HCT116 (cell line): ENCODE data around the gene RHOT1. TPM values are rescaled to one million over a fixed set of nuclear protein-coding genes. Genes with fewer than 3 reads are reported as not detected.

Experiments
- ATAC-seq: fragments of 200-7000 bp; cut with Tn5 transposase; 2 replicates; pipeline ENCODE4 v1.9.1; 2020; ENCODE audit warnings: mild to moderate bottlenecking, moderate library complexity
- BruUV-seq: library from RNA; stranded (reverse); fragments of 400-500 nt; replicated peaks from 2 replicates; lab custom pipeline; 2021; lab: Mats Ljungman, UMichigan
- CTCF ChIA-PET: fragments of 300-600 bp; sonication (Branson Sonifier 250); formaldehyde crosslinking; loops from one replicate; lab custom pipeline; 2021; ENCODE audit warnings: antibody characterized with exemption; lab: Charles Lee
- POLR2A ChIA-PET: fragments of 300-600, 350-600 bp; sonication (Branson Sonifier 250); formaldehyde crosslinking; loops from one replicate; lab custom pipeline; 2021; ENCODE audit warnings: antibody characterized with exemption; lab: Charles Lee
- RAD21 ChIA-PET, 2 experiments: fragments of 300-600 bp; sonication (Branson Sonifier 250); formaldehyde crosslinking; loops; one replicate each; lab custom pipeline; 2023; ENCODE audit warnings: low total read pairs in 2 of 2; ENCODE audit not compliant: uncharacterized antibody in 2 of 2, unreplicated experiment in 2 of 2, low non-redundant PET in 1 of 2; lab: Charles Lee
- DNase-seq: peaks from one replicate; pipeline ENCODE4 v3.0.0-alpha.2; 2010; ENCODE audit warnings: low read depth, low spot score
- H2AFZ ChIP-seq: fragments of 200-600 bp; shearing (Covaris generic), sonication (generic); 2 replicates; pipeline ENCODE4 v1.6.1; 2017; ENCODE audit warnings: low read depth, mixed run types, mixed read lengths, antibody characterized with exemption, low read length; ENCODE audit not compliant: poor library complexity, severe bottlenecking
- H3K27ac ChIP-seq: 2 replicates; pipeline ENCODE4 v1.5.1; 2012; ENCODE audit warnings: low read depth, low read length
- H3K27me3 ChIP-seq: fragments of 200-600 bp; sonication (generic); 2 replicates; pipeline ENCODE4 v1.6.1; 2016; ENCODE audit warnings: mixed run types, low read length, mixed read lengths; ENCODE audit not compliant: insufficient read depth
- H3K36me3 ChIP-seq, 2 experiments: fragments of 200-500 bp in 1 of 2; fragments of 200-600 bp in 1 of 2; sonication (Bioruptor generic) in 1 of 2; sonication (generic) in 1 of 2; 2 replicates each; pipeline versions ENCODE4 v1.5.1 to v1.6.1; 2014 to 2016; ENCODE audit warnings: low read length in 2 of 2, inconsistent platforms in 1 of 2, mixed read lengths in 1 of 2, mixed run types in 1 of 2; ENCODE audit not compliant: insufficient read depth in 2 of 2, control insufficient read depth in 1 of 2
- H3K4me1 ChIP-seq, 2 experiments: fragments of 200-600 bp in 1 of 2; sonication (generic) in 1 of 2; 2 replicates each; pipeline versions ENCODE4 v1.5.1 to v1.6.1; 2012 to 2017; ENCODE audit warnings: low read length in 2 of 2, inconsistent platforms in 1 of 2, mild to moderate bottlenecking in 1 of 2, mixed read lengths in 1 of 2, mixed run types in 1 of 2, moderate library complexity in 1 of 2; ENCODE audit not compliant: insufficient read depth in 2 of 2, control insufficient read depth in 1 of 2
- H3K4me2 ChIP-seq: fragments of 200-600 bp; sonication (generic); 2 replicates; pipeline ENCODE4 v1.6.1; 2017; ENCODE audit warnings: mixed run types, low read length, mixed read lengths
- H3K4me3 ChIP-seq, 2 experiments: fragments of 200-600 bp in 1 of 2; sonication (generic) in 1 of 2; replicated peaks in 1 of 2; 2 replicates each; pipeline ENCODE4 v1.5.1; 2011 to 2016; ENCODE audit warnings: low read length in 2 of 2, control low read depth in 1 of 2, low read depth in 1 of 2, mild to moderate bottlenecking in 1 of 2, mixed read lengths in 1 of 2, mixed run types in 1 of 2
- H3K79me2 ChIP-seq: fragments of 200-600 bp; sonication (generic); 2 replicates; pipeline ENCODE4 v1.6.1; 2017; ENCODE audit warnings: mild to moderate bottlenecking, mixed run types, low read length, moderate library complexity, mixed read lengths; ENCODE audit not compliant: insufficient read depth
- H3K9ac ChIP-seq: fragments of 200-600 bp; sonication (generic); 2 replicates; pipeline ENCODE4 v1.6.1; 2016; ENCODE audit warnings: low read length, mixed read lengths
- H3K9me2 ChIP-seq: fragments of 200-600 bp; sonication (generic), shearing (Covaris generic); 2 replicates; pipeline ENCODE4 v1.6.1; 2017; ENCODE audit warnings: mixed run types, mild to moderate bottlenecking, moderate library complexity; ENCODE audit not compliant: insufficient read depth
- H3K9me3 ChIP-seq, 2 experiments: fragments of 200-500 bp in 1 of 2; fragments of 200-600 bp in 1 of 2; sonication (Bioruptor generic) in 1 of 2; sonication (generic) in 1 of 2; 2 replicates each; pipeline ENCODE4 v1.6.1; 2014 to 2017; ENCODE audit warnings: low read length in 2 of 2, mixed read lengths in 2 of 2, inconsistent platforms in 1 of 2, low read depth in 1 of 2, mild to moderate bottlenecking in 1 of 2, mixed run types in 1 of 2, moderate library complexity in 1 of 2; ENCODE audit not compliant: control insufficient read depth in 1 of 2, insufficient read depth in 1 of 2
- H4K20me1 ChIP-seq: fragments of 200-600 bp; sonication (generic), shearing (Covaris generic); 2 replicates; pipeline ENCODE4 v1.6.1; 2017; ENCODE audit warnings: mixed run types, mild to moderate bottlenecking, moderate library complexity; ENCODE audit not compliant: insufficient read depth
- CTCF ChIP-seq, 3 experiments: fragments of 200-600 bp in 1 of 3; sonication (generic) in 1 of 3; IDR thresholded peaks in 2 of 3; conservative IDR thresholded peaks in 1 of 3; 2 replicates each; pipeline ENCODE4 v1.5.1; 2012 to 2017; ENCODE audit warnings: low read depth in 2 of 3, low read length in 2 of 3, antibody characterized with exemption in 1 of 3, borderline replicate concordance in 1 of 3, control low read depth in 1 of 3, mild to moderate bottlenecking in 1 of 3, mixed read lengths in 1 of 3, mixed run types in 1 of 3, moderate library complexity in 1 of 3; ENCODE audit not compliant: insufficient read depth in 1 of 3
- ELF1 ChIP-seq: IDR thresholded peaks from 2 replicates; pipeline ENCODE4 v1.6.1; 2012; ENCODE audit warnings: low read depth, borderline replicate concordance
- JUND ChIP-seq: IDR thresholded peaks from 2 replicates; pipeline ENCODE4 v1.6.1; 2012
- MAX ChIP-seq: IDR thresholded peaks from 2 replicates; pipeline ENCODE4 v1.6.1; 2012
- POLR2A ChIP-seq: IDR thresholded peaks from 2 replicates; pipeline ENCODE4 v1.7.0; 2011; ENCODE audit warnings: borderline replicate concordance; ENCODE audit not compliant: insufficient read depth, insufficient read length; ENCODE audit errors: extremely low read depth
- POLR2AphosphoS5 ChIP-seq: IDR thresholded peaks from 2 replicates; pipeline ENCODE4 v1.6.1; 2011; ENCODE audit warnings: mild to moderate bottlenecking, low read depth, low read length, moderate library complexity
- RAD21 ChIP-seq: IDR thresholded peaks from 2 replicates; pipeline ENCODE4 v1.6.1; 2012; ENCODE audit warnings: low read depth, mild to moderate bottlenecking
- SP1 ChIP-seq: IDR thresholded peaks from 2 replicates; pipeline ENCODE4 v1.6.1; 2012; ENCODE audit warnings: low read depth
- SRF ChIP-seq: IDR thresholded peaks from 2 replicates; pipeline ENCODE4 v1.6.1; 2012; ENCODE audit warnings: low read depth
- TCF7L2 ChIP-seq: IDR thresholded peaks from 2 replicates; pipeline ENCODE4 v1.7.0; 2011; ENCODE audit warnings: borderline replicate concordance, inconsistent platforms; ENCODE audit not compliant: insufficient read depth, insufficient read length; ENCODE audit errors: extremely low read depth
- YY1 ChIP-seq: IDR thresholded peaks from 2 replicates; pipeline ENCODE4 v1.6.1; 2011; ENCODE audit warnings: low read length, low read depth, moderate library complexity, mild to moderate bottlenecking; ENCODE audit not compliant: insufficient replicate concordance; ENCODE audit errors: extremely low read depth
- ZFX ChIP-seq: fragments of 450-650 bp; IDR thresholded peaks from 2 replicates; pipeline ENCODE4 v1.6.1; 2017
- intact Hi-C: fragments of 100-400 bp; cut with micrococcal nuclease; formaldehyde crosslinking; loops from 2 replicates; pipeline ENCODE4 v1.10.0; 2022
- total RNA-seq: library from RNA; stranded (reverse); gene quantifications from one replicate; pipeline ENCODE4 v1.2.1, GENCODE V29; 2021; ENCODE audit not compliant: unreplicated experiment
- TF ChIP-seq, protein P1 (sequence below): IDR thresholded peaks from 2 replicates; pipeline ENCODE4 v1.6.1; 2012; ENCODE audit warnings: low read depth

RHOT1 gene
- total RNA-seq, 1 experiment from 2014 or later: 33.3 TPM

DNA sequence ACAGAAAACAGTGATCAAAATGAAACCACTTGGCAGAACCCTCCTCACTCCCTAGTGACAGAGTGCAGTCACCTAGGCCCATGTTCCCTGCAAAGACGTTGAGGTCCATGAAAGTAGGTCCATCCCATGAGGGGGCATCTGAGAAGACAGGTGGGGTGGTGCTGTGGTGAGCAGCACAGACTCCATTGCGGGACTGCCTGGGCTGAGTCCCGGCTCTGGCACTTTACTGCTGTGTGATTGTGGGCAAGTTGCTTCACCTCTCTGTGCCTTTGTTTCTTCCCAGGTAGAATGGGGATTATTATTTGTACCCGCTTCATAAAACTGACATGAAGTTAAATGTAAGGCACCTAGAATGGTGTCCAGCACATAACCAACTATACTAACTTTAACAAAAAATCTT lies 23.5 kb upstream of the RHOT1 start (continued):
- TF ChIP-seq ELF1 (no peak), TCF7L2 (no peak), ZFX (no peak)

DNA sequence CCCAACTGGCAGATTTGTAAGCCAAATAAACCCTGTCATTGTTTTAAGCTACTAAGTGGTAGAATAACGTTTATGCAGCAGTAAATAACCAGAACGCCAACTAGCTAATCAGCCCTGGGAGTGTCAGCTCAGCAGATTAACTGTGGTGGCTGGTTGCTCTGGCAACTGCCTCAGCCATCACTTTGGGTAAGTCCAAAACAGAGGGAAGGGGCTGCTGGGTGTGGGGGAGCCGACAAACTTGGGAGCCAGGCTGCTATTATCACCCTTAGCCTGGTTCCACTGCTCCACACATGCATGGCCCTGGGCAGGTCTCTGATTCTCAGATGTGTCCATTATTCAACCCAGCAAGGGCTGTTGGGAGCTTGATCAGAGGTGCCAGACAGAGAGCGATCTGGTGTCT lies 22.2 kb upstream of the RHOT1 start:
- Histone ChIP-seq H4K20me1 (no peaks in the 10 kb centered on the region), H3K4me1 (0 out of 4 replicates have a peak, but pooled peaks cover 0 to 3% of the 10 kb centered on the region in 2 experiments), H3K27me3 (no peaks in the 10 kb centered on the region), H3K79me2 (no peaks in the 10 kb centered on the region), H3K4me3 (no peak overlapping the region), H3K9ac (no peak overlapping the region), H3K36me3 (no peaks in the 10 kb centered on the region), H2AFZ (no peak overlapping the region), H3K9me3 (no peaks in the 10 kb centered on the region), H3K27ac (no peak overlapping the region), H3K4me2 (no peak overlapping the region), H3K9me2 (no peaks in the 10 kb centered on the region)
- TF ChIP-seq RAD21 (no peak), SRF (no peak)
- DNase-seq (no peak), ATAC-seq (no peak)
- BruUV-seq: no TSS peak
- RAD21 ChIA-PET: no interaction called here
- intact Hi-C loops: no loop called here
- CTCF ChIA-PET: no interaction called here
- POLR2A ChIA-PET: no interaction called here

GRCh38 chr17:32120716-32121115 lies 21.6 kb upstream of the RHOT1 start:
- no peak for DNase-seq
- TF ChIP-seq MAX: no peak
- TF ChIP-seq ELF1: no peak
- TF ChIP-seq, protein P1, sequence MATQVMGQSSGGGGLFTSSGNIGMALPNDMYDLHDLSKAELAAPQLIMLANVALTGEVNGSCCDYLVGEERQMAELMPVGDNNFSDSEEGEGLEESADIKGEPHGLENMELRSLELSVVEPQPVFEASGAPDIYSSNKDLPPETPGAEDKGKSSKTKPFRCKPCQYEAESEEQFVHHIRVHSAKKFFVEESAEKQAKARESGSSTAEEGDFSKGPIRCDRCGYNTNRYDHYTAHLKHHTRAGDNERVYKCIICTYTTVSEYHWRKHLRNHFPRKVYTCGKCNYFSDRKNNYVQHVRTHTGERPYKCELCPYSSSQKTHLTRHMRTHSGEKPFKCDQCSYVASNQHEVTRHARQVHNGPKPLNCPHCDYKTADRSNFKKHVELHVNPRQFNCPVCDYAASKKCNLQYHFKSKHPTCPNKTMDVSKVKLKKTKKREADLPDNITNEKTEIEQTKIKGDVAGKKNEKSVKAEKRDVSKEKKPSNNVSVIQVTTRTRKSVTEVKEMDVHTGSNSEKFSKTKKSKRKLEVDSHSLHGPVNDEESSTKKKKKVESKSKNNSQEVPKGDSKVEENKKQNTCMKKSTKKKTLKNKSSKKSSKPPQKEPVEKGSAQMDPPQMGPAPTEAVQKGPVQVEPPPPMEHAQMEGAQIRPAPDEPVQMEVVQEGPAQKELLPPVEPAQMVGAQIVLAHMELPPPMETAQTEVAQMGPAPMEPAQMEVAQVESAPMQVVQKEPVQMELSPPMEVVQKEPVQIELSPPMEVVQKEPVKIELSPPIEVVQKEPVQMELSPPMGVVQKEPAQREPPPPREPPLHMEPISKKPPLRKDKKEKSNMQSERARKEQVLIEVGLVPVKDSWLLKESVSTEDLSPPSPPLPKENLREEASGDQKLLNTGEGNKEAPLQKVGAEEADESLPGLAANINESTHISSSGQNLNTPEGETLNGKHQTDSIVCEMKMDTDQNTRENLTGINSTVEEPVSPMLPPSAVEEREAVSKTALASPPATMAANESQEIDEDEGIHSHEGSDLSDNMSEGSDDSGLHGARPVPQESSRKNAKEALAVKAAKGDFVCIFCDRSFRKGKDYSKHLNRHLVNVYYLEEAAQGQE: no peak
- no peak for TF ChIP-seq CTCF (IDR thresholded peaks at IDR 0.05 in 2 of 3, conservative IDR thresholded peaks at IDR 0.05 in 1 of 3; ENCODE audit: borderline replicate concordance in 1 of 3, insufficient read depth in 1 of 3, low read depth in 2 of 3, low read length in 2 of 3)
- no peak for TF ChIP-seq YY1
- TF ChIP-seq SP1: no peak
- no peak for TF ChIP-seq RAD21
- TF ChIP-seq POLR2A: no peak
- no peak for TF ChIP-seq ZFX
- no peak for TF ChIP-seq JUND
- TF ChIP-seq TCF7L2: no peak
- no peak for TF ChIP-seq POLR2AphosphoS5
- TF ChIP-seq SRF: no peak

More at GRCh38 chr17:32120716-32121115, 21.6 kb upstream of the RHOT1 start:
- H3K9ac ChIP-seq: no peak overlapping the region
- no peak overlapping the region for H3K27ac ChIP-seq
- no peaks in the 10 kb centered on the region for H3K79me2 ChIP-seq
- intact Hi-C loops: no loop called here
- H3K4me2 ChIP-seq: no peak overlapping the region
- RAD21 ChIA-PET: no interaction called here
- no peaks in the 10 kb centered on the region for H4K20me1 ChIP-seq
- H3K9me3 ChIP-seq: no peaks in the 10 kb centered on the region
- H3K27me3 ChIP-seq: no peaks in the 10 kb centered on the region
- ATAC-seq: no peak
- 0 out of 4 replicates have a peak, but pooled peaks cover 0 to 3% of the 10 kb centered on the region in 2 experiments for H3K4me1 ChIP-seq
- CTCF ChIA-PET: no interaction called here
- POLR2A ChIA-PET: no interaction called here
- H3K36me3 ChIP-seq: no peaks in the 10 kb centered on the region
- H3K9me2 ChIP-seq: no peaks in the 10 kb centered on the region
- no TSS peak for BruUV-seq
- no peak overlapping the region for H2AFZ ChIP-seq
- no peak overlapping the region for H3K4me3 ChIP-seq
